Measurements from ENCODE around the gene IL17A.

GRCh38 chr6:52191824-52192223, 5.6 kb downstream of the IL17A start:
- TF ChIP-seq EZH2 (IDR thresholded peaks at IDR 0.05; ENCODE audit: borderline replicate concordance) (no peak), EZH2phosphoT487 (IDR thresholded peaks at IDR 0.05; ENCODE audit: low read depth, severe bottlenecking, unreplicated experiment) (no peak)
